ENCODE data around the gene TSPYL4.
A peak's percentile ranks its signal among the peaks of the same experiment; 100 is the strongest.

The TSPYL4 gene

GRCh38 chr6:116282698-116283097, 28.8 kb upstream of the TSPYL4 start:
- H3K4me3 ChIP-seq (ENCODE audit: low read length) = no peak overlapping the region
- TF ChIP-seq CTCF (IDR thresholded peaks at IDR 0.05; ENCODE audit: insufficient read depth, low read depth, low read length, missing control alignments) = no peak
- DNase-seq (ENCODE audit: low read depth) = no peak

DNA sequence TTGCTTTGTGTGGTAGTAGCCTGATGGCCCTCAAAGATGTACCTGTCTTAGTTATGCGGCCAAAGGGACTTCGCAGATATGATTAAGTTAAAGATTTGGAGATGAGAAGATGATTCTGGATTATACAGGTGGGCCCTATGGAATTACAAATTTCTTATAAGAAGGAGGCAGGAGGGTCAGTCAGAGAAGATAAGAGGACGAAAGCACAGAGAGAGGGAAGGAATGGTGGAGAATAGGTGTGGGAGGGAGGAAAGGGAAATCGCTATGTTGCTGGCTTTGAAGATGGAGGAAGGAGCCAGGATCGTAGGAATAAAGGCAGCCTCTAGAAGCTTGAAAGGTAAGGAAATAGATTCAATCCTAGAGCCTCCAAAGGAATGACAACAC, 27.1 kb upstream of the TSPYL4 start:
- H3K4me3 ChIP-seq (ENCODE audit: low read length) = peak overlapping the region; percentile 63
- no peak for TF ChIP-seq CTCF (IDR thresholded peaks at IDR 0.05; ENCODE audit: insufficient read depth, low read depth, low read length, missing control alignments)

DNA sequence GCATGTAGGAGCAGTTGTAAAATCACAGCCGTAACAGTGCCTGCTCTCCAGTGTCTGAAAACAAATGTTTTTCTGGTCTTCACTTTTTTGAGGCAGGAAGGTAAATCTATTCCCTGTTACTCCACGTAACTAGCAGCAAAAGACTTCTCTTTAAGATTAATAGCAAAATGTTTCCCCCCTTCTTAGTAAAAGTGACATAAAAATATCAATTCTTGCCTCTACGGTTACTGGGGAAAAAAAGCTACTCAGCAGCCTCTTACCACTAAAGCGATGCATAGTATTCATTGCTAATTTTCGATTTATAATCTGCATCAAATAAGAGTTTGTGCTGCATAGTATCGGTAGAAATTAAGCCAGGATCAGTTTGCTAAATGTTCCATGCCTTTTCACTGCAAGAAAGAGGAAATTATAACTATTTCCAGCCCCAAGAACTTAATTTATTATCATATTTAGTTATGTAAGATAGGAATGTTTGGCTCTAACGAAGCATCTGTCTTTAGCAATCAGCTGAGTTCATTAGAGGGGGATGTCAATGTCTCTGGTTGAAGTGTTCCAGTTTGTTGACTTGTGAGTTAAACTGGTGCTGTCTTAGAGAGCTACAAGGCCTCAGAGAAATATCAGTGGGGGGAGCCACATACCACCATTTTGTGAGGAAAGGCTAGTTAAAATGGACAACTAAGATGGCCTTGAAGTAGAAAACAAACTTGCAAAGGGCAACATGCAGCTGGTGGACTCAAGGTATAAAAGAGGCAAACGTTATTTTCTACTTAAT, 26.5 kb upstream of the TSPYL4 start:
- no peak for DNase-seq (ENCODE audit: low read depth)
- no peak for TF ChIP-seq CTCF (IDR thresholded peaks at IDR 0.05; ENCODE audit: insufficient read depth, low read depth, low read length, missing control alignments)
- H3K4me3 ChIP-seq (ENCODE audit: low read length) = peak overlapping the region; percentile 63

More for the DNA sequence above, 27.1 kb upstream of the TSPYL4 start:
- no peak for DNase-seq (ENCODE audit: low read depth)

DNA sequence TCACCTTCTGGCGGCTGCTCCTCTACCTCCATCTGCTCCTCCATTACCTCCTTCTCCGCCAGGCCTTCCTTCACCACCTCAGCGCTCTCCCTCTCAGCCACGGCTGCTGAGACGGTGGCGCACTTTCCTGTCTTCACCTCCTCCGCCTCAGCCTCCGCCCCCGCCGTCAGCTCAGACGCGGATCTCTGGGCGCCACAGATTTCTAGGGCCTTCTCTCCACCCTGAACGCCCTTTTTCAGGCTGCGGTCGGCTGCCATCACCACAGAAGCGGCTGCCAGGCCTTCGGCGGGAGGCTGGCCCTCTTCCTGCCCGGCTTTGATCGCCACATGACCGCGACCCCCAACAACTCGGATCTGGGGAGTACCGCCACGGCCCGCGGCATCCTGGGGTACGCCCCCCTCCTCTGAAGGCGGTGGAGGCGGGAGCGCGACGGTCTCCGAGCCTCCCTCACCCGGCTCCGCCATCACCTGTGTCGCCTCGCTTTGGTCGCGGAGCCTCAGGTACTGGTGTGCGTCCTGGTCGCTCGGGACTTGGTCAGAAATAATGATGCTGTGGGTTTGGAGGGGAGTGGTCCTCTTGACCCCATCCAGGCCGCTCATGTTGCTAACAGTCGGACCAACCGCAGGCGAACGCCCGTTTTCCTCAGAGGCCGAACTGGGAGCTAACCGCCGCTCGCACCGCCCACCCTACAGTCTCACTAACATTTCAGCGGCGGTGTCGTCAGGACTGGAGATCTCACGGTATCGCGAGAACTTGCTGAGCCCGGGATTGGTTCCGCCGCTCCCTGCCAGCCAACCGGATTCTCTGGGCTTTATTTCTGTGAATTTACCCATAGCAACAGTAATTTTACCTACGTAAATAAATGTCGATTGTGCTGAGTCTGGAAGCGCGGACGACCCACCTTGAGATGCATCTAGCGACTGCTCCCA, 25.6 kb upstream of the TSPYL4 start, which contains the start of gene TSPYL1:
TSPYL1 (minus strand) TSS at position 699 of the 929 bp plus-strand sequence; CDS start at position 599, 100 bp downstream.
- peak within 1 kb of the TSS; percentile 63 for H3K4me3 ChIP-seq (ENCODE audit: low read length)
- TF ChIP-seq CTCF (IDR thresholded peaks at IDR 0.05; ENCODE audit: insufficient read depth, low read depth, low read length, missing control alignments) = peak; percentile 1
- peak; percentile 97 for DNase-seq (ENCODE audit: low read depth)

DNA sequence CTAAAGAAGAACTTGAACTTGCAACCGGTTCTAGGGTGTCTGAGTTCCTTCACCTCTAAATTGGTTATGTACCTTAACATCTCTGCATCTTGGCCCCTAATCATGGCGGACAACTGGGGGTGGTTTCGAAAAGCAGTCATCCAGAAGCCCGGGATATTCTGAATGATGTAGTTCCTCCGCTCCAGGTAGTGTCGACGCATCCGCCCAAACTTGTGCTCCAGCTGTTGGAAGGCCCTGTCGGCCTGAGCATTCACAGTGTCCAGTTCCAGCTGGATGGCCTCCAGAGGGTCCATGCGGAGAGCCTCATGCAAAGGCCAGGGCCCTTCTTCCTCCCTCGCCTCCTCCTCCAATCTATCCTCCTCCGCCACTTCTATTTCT, 25.0 kb upstream of the TSPYL4 start:
- H3K4me3 ChIP-seq (ENCODE audit: low read length) = peak overlapping the region; percentile 63
- peak; percentile 35 for DNase-seq (ENCODE audit: low read depth)
- TF ChIP-seq CTCF (IDR thresholded peaks at IDR 0.05; ENCODE audit: insufficient read depth, low read depth, low read length, missing control alignments) = no peak

DNA sequence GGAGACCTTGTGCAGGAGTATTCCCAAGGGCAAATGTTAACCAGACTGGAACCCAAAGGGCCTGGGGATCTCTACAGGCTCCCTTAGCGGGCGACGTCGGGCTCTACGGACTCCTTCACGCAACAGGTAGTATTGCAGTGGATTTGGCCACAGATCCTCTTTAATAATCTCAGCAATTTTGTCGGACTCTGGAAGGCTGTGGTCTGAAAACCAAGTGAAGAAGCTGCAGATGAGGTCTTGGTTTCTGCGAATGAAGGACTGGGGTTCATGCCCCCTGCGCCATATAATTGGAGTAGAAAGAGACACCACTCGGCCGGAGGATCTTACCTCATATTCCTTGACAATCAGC, 24.6 kb upstream of the TSPYL4 start:
- H3K4me3 ChIP-seq (ENCODE audit: low read length) = peak overlapping the region; percentile 63
- no peak for TF ChIP-seq CTCF (IDR thresholded peaks at IDR 0.05; ENCODE audit: insufficient read depth, low read depth, low read length, missing control alignments)
- no peak for DNase-seq (ENCODE audit: low read depth)
